Measurements from ENCODE around the gene KRT31.
"Not testable (repeated sequence)": the region's sequence is repeated elsewhere in the genome, so short reads cannot be mapped to it uniquely, and the experiment has no call there.

The KRT31 gene

GRCh38 chr17:41383690-41384089 is 13.7 kb downstream of the KRT31 start:
- no peak for DNase-seq

DNA sequence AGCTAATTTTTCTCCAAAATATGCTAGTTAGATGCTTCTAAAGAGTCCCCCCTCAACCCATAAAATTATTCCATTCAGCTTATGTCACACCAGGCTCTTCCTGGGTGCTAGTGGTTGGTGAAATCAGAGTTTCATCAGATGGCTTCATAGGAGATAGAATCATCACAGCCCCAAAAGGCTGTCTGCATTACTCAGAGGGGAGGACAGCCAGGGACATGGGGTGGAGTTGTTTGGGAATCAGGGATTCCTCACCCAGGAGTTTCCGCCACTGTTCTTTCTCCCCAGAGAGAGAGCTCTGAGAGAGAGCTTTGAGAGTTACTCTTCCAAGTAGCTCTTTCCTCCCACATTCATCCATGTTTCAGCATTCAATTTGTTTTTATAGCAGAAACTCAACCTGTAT is 15.0 kb downstream of the KRT31 start:
- DNase-seq: no peak

GRCh38 chr17:41381943-41382342 is 15.5 kb downstream of the KRT31 start, which contains the start of gene KRT34:
Gene KRT34 (minus strand): TSS chr17:41382306. CDS start chr17:41382246, 60 bp downstream.
- DNase-seq: not testable (repeated sequence)

DNA sequence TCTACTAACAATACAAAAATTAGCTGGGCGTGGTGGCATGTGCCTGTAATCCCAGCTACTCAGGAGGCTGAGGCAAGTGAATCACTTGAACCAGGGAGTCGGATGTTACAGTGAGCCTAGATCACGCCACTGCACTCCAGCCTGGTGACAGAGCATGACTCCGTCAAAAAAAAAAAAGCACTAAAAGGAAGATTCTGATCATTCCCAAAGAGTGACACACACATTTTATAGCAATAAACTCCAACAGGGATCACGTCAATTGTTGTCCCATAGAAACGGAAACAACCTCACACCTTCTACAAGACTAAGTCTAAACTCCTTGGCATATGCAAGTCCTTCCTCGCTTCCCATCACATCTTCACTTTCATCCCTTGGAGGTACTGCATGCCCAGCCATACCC is 17.3 kb downstream of the KRT31 start:
- DNase-seq: not testable (repeated sequence)

GRCh38 chr17:41377546-41377945 is 19.9 kb downstream of the KRT31 start:
- DNase-seq: no peak

DNA sequence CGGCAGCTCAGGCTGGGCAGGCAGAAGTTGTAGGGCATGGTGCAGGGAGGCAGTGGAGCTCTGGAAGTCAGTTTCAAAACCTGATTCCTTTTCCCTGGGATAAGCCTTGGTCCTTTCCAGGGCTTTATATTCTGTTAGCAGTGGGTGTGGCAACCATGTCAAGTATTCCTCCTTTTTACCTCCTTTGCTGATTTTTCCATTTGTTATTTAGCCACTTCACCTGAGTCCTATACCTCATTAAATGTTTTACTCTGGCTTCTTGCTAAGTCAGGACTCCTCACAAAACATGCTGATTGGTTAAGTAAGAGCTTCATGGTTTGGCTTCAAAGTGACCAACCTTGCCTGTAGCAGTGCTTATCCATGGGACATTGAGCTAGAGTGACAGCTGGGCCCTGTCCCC is 27.7 kb downstream of the KRT31 start, which contains the start of gene KRT33B:
Gene KRT33B (minus strand): TSS at position 101 of the 400 bp plus-strand sequence. CDS start 63 bp downstream, at position 38.
- no peak for DNase-seq

DNA sequence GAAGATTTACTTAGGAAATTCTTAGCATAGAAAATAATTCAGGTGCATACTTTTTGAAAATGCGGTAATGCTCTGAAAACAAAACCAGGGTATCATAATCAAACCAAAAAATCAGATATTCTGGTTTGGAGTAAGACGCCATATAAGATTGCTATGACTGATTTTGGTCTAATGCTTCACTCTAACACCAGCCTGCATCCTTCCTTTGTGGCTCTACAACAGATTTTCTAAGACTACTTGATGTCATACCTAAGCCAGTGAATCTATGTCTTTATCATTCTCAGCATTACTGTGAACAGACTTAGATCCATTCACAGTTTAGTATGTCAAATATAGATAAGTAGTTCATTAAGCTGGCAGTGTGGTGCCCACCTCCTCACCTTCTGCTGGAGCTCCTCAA is 28.4 kb downstream of the KRT31 start:
- DNase-seq: no peak

DNA sequence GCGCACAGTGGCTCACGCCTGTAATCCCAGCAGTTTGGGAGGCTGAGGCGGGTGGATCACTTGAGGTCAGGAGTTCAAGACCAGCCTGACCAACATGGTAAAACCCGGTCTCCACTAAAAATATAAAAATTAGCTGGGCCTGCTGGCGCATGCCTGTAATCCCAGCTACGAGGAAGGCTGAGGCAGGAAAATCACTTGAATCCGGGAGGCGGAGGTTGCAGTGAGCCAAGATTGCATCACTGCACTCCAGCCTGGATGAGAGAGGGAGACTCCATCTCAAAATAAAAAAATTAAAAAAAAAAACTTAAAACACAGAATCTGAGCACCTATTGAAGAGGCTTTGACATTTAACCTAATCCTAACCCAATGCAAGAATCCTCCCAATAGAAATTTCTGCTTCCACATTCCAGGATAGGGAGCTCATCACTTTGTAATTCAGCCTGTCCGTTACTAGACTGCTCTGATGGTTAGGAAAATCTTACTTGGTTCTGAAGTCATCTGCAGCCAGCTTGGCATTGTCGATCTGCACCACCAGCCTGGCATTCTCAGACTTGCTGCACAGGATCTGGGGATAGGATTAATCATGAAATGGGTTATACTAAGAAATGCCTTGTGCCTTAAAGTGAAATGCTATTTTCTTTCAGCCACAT is 29.9 kb downstream of the KRT31 start:
- DNase-seq: no peak

DNA sequence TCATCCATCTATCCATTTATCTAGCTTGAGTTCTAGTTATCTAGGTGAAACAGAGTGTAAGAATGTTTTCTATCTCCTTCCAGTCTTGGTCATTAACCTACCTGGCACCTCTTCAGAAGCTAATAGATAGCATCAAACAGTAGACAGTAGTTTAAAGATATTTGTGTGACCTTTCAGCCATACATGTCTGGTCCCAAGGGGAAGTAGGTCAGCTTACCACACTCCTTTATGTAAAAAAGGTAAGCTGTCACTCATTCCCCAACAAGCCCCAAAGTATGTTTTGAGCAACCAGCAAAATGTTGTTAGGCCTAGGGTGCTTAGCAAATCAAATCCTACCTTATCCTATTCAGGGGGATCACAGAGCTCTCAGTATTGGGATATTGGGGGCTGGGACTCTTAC is 31.3 kb downstream of the KRT31 start:
- no peak for DNase-seq

- no peak for DNase-seq
These were observed 33.5 kb downstream of the KRT31 start for GRCh38 chr17:41363881-41364280.

GRCh38 chr17:41360296-41360995 is 37.0 kb downstream of the KRT31 start:
- DNase-seq: no peak

GRCh38 chr17:41354536-41354935 is 42.9 kb downstream of the KRT31 start:
- DNase-seq: no peak

GRCh38 chr17:41352597-41353366 is 44.6 kb downstream of the KRT31 start:
- DNase-seq: no peak

DNA sequence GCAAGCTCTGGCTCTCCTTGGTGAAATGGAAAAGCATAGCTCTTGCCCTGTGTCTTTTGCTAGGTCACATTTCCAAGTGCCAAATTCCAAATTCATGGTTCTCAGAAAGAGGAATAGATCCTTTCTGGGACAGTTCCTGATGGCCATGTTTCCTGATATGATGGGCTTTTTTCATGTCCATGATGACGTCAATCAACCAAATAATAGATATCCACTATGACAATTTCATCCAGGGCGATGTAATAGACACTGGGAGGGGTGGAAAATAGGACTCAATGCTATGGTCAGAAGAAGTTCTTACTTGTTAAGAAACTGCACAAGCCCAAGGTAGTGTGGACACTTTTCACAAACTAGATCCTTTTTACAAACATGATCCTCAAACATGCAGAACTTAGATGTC is 46.2 kb downstream of the KRT31 start:
- no peak for DNase-seq

GRCh38 chr17:41350381-41350878 is 47.0 kb downstream of the KRT31 start, which contains the start of gene KRT33A:
Gene KRT33A (minus strand): TSS chr17:41350828. CDS start chr17:41350767, 61 bp downstream.
- DNase-seq: not testable (repeated sequence)

GRCh38 chr17:41347869-41348760 is 49.3 kb downstream of the KRT31 start:
- no peak for DNase-seq

DNA sequence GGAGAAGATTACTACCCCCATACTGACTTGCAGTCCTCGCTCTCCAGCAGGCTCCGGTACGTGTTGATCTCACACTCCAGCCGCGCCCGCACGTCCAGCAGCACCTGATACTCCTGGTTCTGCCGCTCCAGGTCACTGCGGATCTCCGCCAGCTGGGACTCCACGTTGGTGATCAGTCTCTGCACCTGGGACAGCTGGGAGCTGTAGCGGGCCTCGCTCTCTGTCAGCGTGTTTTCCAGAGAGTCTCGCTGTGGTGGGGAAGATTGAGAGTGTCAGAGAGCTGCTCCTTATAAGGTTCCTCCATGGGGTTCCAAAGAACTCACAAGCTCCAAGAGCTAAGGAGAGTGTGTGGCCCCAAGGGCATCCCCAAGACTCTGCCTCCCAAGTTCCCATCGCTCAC is 51.0 kb downstream of the KRT31 start:
- not testable (repeated sequence) for DNase-seq

GRCh38 chr17:41345992-41346391 is 51.4 kb downstream of the KRT31 start:
- DNase-seq: no peak
